Measurements from ENCODE around the gene TBL1XR1.
"Not testable (repeated sequence)": the region's sequence is repeated elsewhere in the genome, so short reads cannot be mapped to it uniquely, and the experiment has no call there.

The TBL1XR1 gene

GRCh38 chr3:177145381-177145780 lies 51.9 kb downstream of the TBL1XR1 start:
- in situ Hi-C loops (cut with MboI; ENCODE audit: low sequenced_read_pairs): no loop called here

DNA sequence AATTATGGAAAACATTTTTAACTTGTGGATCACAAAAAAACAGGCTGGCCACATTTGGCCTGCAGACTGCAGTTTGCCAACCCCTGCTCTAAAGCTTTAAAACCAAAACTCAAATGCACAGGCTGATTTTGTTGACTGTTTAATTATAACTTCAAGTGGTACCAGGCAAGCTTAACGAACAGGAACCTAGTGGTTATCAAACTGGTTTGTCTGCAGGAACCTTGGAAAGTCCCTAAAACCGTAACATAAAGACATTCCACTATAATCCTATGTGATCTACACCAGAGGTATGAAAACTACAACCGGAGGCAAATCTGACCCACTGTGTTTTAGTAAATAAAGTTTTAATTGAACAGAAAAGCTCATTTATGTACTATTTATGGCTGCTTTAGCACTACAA lies 52.4 kb downstream of the TBL1XR1 start:
- in situ Hi-C loops (cut with MboI; ENCODE audit: low sequenced_read_pairs): no loop called here

DNA sequence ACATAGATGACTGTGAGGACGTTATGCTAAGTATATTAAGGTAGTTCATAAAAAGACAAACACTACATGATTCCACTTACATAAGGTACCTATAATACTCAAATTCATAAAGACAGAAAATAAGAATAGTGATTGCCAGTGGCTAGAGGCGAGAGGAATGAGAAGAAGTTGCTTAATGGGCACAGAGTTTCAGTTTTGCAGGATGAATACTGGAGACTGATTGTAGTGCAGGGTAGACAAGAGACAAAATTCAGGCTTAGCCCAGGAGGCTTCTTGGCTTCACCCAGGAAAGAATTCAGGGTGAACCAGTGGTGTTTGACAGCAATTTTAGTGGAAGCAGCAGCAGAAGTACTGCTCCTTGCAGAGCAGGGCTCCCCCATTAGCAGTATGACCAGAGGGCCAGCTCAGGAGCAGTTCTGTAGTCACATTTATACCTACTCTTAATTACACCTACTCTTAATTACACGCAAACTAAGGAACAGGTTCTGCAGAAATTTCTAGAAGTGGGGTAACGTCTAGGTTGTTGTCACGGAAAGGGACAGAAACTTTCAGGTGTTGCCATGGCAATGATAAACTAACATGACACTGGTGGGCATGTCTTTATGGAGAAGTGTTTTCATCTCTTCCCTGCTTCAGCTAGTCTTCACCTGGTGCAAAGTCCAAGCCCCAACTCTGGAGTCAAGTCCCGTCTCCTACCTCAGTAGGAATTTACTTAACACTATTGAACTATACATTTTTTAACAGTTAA lies 55.2 kb downstream of the TBL1XR1 start:
- in situ Hi-C loops (cut with MboI; ENCODE audit: low sequenced_read_pairs): no loop called here

DNA sequence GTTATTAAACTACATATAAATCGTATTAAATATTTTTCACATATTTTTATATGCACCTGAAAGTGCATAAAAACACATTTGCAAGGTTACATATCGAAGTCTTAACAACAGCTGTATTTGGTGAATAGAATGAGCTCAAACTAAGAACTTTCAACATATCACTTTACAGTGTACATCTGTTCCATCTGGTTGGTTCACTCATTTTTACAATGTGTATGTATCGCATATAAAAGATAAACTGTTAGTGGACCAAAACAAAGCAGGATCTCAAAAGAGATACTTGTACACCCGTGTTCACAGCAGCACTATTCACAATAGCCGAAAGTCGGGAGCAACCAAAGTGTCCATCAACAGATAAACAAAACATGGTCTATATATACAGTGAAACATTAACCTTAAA lies 55.8 kb downstream of the TBL1XR1 start:
- in situ Hi-C loops (cut with MboI; ENCODE audit: low sequenced_read_pairs): no loop called here

DNA sequence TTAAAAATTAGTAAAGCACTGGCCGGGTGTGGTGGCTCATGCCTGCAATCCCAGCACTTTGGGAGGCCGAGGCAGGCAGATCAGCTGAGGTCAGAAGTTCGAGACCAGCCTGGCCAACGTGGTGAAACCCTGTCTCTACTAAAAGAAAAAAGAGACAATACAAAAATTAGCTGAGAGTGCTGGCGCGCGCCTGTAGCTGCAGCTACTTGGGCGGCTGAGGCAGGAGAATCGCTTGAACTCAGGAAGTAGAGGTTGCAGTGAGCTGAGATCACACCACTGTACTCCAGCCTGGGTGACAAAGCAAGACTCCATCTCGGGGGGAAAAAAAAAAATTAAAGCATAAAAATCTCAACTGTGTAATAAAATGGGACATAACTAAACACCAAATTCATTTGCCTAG lies 58.1 kb downstream of the TBL1XR1 start:
- in situ Hi-C loops (cut with MboI; ENCODE audit: low sequenced_read_pairs): not testable (repeated sequence)

DNA sequence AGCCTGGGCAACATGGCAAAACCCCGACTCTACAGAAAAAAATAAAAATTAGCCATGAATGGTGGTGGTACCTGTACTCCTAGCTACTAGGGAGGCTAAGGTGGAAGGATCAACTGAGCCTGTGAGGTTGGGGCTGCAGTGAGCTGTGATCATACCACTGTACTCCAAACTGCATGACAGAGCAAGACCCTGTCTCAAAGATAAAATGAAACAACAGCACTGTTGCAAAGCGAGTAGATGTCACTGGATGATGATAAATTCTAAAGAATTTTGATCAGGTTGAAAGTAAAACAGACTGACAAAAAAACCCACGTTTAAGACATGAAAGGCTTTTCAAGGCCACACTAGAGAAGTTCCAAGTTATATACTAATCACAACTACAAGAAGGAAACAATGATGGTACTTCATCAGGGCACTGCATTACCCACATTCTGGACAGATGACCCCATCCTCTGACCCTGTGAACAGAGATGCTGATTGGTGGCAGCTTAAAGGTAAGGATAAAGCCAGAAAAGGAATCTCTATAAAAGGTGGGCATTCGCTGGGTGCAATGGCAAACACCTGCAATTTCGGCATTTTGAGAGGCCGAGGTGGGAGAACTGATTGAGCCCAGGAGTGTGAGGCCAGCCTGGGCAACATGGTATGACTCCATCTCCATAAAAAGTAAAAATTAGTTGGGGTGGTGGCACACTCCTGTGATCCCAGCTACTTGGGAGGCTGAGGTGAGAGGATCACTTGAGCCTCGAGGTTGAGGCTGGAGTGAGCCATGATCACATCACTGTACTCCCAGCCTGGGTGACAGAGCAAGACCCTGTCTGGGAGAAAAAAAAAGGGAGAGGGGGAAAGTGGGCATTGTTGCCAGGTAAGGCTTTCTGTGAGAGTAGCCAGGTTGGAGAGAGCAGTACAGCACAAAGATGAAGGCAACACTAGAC lies 59.2 kb downstream of the TBL1XR1 start:
- in situ Hi-C loops (cut with MboI; ENCODE audit: low sequenced_read_pairs): no loop called here

GRCh38 chr3:177136741-177137140 lies 60.5 kb downstream of the TBL1XR1 start:
- in situ Hi-C loops (cut with MboI; ENCODE audit: low sequenced_read_pairs): no loop called here

GRCh38 chr3:177135841-177136492 lies 61.3 kb downstream of the TBL1XR1 start:
- in situ Hi-C loops (cut with MboI; ENCODE audit: low sequenced_read_pairs): no loop called here

GRCh38 chr3:177134816-177135210 lies 62.5 kb downstream of the TBL1XR1 start:
- in situ Hi-C loops (cut with MboI; ENCODE audit: low sequenced_read_pairs): no loop called here

DNA sequence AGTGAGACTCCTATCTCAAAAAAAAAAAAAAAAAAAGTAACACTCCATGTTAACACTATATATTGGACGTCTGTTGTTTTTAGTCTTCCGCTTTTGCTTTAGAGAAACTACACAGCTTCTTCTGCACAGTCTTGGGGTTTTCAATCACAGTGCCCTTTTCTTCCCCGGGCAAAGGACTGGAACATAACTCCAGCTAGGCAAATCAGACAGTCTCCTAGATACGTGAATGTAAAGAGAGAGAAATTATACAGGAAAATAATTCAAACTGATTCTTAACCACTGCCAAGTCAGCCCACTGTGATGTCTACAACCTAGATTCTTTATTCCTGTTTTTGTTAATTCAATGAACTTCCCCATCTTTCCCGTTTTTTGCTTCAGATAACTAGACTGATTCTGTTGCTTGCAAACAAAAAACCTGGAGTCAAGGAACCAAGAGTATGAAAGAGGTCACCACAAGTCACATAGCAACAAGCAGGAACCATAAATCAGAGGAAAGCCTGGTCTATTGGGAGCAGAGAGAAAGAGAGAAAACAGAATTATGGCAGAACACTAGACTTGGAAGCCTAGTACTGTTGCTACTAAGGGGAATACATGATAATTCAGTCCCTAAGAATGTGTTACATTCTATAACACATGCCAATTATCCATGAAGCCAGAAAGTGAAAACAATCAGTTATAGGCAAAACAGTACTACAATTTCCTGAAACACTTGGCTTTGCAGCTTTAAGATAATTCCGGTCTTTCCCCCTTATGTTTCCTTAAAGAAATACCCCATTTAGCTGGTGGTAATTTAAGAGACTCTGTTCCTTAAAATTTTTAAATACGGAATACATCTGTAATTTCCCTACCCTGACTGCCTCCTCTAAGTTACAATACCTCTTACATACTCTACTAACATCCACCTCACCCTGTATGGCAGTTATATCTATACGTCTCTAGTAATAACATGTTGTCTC lies 63.1 kb downstream of the TBL1XR1 start:
- in situ Hi-C loops (cut with MboI; ENCODE audit: low sequenced_read_pairs): no loop called here

DNA sequence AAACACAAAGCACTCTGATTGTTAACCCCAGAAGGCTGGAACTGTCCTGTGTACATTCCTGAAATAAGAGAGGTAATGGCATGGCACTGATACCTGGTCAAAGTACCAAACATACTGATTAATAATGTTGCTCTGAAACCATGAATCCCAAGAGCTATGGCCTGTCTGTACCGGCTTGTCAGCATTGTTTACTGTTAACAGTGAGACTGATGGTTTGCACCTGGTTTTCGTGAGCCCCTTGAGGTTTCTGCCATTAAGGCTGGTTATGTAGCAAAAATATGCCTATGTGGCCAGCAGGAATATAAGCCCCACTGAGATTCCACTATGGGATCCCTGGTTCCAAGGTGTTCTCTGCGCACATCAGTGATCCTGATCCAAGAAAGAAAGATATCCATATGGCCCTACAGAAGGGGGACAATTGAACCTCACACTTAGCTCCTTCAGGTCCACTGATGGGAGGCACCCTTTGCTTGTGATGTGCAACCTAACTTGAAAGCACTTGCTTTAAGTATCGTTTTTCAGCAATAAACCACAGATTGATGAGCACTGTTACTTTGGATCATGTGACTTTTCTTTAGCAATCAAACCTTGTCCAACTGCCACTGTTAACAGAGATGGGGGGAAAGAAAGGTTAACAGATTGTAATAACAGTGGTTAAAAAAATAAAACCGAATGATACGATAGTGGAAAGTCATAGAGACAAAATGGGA lies 65.2 kb downstream of the TBL1XR1 start:
- in situ Hi-C loops (cut with MboI; ENCODE audit: low sequenced_read_pairs): no loop called here

DNA sequence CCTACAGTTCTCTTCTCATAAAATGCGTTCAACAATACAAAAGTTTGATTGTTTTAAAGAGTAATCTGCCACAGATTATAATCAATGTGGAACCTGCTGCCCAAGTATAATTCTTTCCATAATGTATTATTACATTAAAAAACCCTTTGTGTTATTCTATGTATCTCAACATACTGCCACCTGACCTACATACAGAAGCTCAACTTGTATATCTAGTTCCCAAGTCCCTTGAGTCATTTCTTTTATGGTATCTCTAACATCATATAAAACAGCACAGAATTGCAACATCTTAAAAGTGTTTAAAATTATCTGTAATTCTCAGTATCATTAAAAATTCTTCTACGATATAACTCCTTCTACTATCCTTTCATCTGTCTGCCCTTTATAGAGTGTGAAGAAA lies 70.3 kb downstream of the TBL1XR1 start:
- in situ Hi-C loops (cut with MboI; ENCODE audit: low sequenced_read_pairs): no loop called here

DNA sequence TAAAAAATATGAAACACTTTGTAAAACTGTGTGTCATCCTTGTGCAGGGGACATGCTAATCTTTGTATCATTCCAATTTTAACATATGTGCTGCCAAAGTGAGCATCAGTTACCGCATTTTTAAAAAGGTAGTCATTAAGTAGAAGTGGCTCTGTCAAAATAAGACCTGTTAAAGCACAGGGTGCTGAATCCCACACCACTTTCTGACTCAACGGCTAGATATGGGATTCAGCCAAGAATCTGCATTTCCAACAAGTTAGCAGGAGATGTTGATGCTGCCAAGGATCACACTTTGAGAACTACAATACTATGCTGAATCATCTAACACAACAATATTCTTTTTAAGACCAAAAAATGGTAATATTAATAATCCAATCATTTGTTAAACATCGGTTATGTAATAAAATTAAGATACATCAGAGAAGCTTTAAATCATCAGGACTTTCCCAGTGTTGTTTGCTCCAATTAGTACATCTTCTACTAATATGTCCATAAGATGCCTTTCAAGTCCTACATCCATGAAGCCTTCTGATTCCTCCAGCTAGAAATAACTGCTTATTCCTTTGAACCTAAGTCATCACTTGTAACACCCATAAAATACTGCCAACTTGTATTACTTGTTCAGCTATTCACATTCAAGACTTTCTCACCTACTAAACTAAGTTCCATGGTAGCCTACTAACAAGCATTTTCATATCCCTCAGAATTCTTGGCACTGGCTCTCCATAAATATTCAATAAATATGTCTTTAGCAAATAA lies 71.1 kb downstream of the TBL1XR1 start:
- in situ Hi-C loops (cut with MboI; ENCODE audit: low sequenced_read_pairs): no loop called here

GRCh38 chr3:177124882-177125281 lies 72.4 kb downstream of the TBL1XR1 start:
- in situ Hi-C loops (cut with MboI; ENCODE audit: low sequenced_read_pairs): no loop called here

- in situ Hi-C loops (cut with MboI; ENCODE audit: low sequenced_read_pairs): no loop called here
Measured at GRCh38 chr3:177123822-177124221, 73.5 kb downstream of the TBL1XR1 start.

DNA sequence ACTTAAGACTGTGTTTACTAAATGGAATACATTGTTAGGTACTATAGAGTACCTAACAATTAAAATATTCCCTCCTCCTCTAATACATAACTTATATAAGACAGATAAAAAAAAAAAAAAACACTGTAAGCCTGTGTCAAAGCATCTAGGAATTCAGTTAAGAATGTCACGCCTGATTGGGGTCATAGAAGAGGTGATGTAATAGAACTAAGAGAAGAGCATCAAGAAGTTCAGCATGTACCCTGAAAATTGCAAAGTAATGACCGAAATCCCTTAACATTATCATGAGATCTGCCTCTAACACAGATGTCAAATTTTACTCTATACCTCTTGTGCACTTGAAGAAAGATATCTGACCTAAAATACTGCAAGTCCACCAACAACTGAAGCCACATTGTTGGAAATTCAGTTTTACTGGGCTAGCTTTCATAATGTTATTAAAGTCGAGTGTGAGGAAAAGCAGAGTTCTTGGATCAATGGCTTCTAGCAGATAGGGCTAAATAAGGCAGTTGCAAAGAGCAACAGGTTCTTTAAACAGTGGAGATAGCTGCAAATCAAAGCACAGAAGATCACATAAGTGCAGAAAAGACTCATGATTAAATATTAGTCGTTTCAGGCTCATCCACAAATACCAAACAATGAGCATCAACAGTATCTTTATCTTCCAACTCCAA lies 75.0 kb downstream of the TBL1XR1 start:
- in situ Hi-C loops (cut with MboI; ENCODE audit: low sequenced_read_pairs): no loop called here

GRCh38 chr3:177119829-177120228 lies 77.5 kb downstream of the TBL1XR1 start:
- in situ Hi-C loops (cut with MboI; ENCODE audit: low sequenced_read_pairs): no loop called here

DNA sequence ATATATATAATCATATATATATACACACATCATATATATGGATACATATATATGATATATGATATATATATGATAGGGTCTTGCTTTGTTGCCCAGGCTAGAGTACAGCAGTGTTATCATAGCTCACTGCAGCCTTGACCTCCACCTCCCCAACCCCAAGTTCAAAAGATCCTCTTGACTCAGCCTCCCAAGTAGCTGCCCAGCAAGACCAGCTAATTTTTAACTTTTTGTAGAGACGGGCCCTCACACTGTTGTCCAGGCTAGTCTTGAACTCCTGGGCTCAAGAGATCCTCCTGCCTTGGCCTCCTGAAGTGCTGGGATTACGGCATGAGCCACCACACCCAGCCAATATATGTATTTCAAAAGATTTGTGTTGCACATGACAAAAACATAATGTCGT lies 83.0 kb downstream of the TBL1XR1 start:
- in situ Hi-C loops (cut with MboI; ENCODE audit: low sequenced_read_pairs): no loop called here

DNA sequence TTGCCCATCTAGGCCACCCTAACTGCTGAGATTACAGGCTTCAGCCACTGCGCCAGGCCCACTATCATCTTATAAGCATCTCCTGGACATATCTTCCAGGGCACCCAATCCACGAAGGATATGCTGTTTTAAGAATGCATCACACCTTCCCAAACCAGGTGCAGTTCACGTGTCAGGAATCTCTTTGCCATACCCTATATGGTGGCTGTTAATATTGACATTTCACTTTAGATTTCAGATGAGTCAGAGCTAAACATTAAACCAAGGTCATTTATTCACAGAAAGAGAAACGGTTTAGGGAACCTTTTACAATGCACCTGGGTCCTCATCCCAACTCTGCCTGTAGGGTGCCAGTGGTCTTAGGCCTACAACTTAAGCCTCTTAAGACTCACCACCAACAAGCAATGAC lies 85.7 kb downstream of the TBL1XR1 start:
- in situ Hi-C loops (cut with MboI; ENCODE audit: low sequenced_read_pairs): no loop called here
